Urinary bladder (tissue), 4 donors: ENCODE results near the gene KDM2A. TPM values are rescaled to one million over a fixed set of nuclear protein-coding genes. Genes with fewer than 3 reads are reported as not detected.

Experiments
- DNase-seq: peaks from one replicate; pipeline ENCODE4 v3.0.0-alpha.2; 2015; ENCODE audit errors: extremely low spot score
- H3K27ac ChIP-seq: one replicate; pipeline ENCODE4 v1.5.1; 2013; ENCODE audit warnings: low read depth, mild to moderate bottlenecking, moderate library complexity
- H3K36me3 ChIP-seq: one replicate; pipeline ENCODE4 v1.6.1; 2013; ENCODE audit warnings: mild to moderate bottlenecking, moderate library complexity; ENCODE audit not compliant: insufficient read depth
- H3K4me1 ChIP-seq: one replicate; pipeline ENCODE4 v1.6.1; 2013; ENCODE audit warnings: mild to moderate bottlenecking, moderate library complexity; ENCODE audit not compliant: insufficient read depth
- H3K4me3 ChIP-seq: one replicate; pipeline ENCODE4 v1.5.1; 2013; ENCODE audit warnings: low read depth, low read length
- whole genome bisulfite sequencing: extraction: QIAGEN DNeasy Blood & Tissue Kit; methylation state at CpG from one replicate; pipeline ENCODE4 v1.1.7; 2013; 5-methylcytosine and 5-hydroxymethylcytosine counted together
- polyA plus RNA-seq: library from polyadenylated mRNA; stranded (reverse); fragments of 200-250 nt; gene quantifications from one replicate; pipeline ENCODE4 v1.2.3, GENCODE V29; 2013
- total RNA-seq: library from RNA; depleted of rRNA; stranded (reverse); fragments of >200 nt; gene quantifications from one replicate; pipeline ENCODE4 v1.2.3, GENCODE V29; 2014
- donor health status: healthy with polysubstance abuse.
- donor health status: healthy.

KDM2A gene
- total and polyA plus RNA-seq, 2 donors: 47.8 to 74.8 TPM

DNA sequence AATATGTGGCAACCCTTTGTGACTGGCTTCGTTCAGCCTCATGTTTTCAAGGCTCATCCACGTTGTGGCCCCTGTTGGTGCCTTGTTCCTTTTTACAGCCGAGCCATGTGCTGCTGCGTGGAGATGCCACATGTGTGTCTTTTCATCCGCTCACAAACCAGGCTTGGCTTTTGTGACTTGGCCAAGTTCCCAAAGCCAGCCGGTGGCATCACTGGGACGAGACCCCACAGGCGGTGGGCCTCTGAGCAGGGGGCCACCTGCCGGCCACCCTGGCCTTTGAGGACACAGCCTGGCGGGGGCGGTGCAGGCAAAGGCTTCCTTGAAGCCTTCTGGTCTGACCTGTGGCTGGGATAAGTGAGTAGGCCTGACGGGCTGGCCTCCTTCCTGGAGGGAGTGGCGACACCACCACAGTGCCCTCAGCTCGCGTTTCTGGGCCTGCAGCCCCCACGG is 157.7 kb downstream of the KDM2A start:
- peak overlapping the region; percentile 15 for H3K4me3 ChIP-seq
- 22% methylated on average over 16 of the region's 16 CpGs for WGBS
- peak overlapping the region; percentile 83 for H3K27ac ChIP-seq
- H3K4me1 ChIP-seq: no peaks in the 10 kb centered on the region
- no peak for DNase-seq
- H3K36me3 ChIP-seq: peaks cover 3% of the 10 kb centered on the region

DNA sequence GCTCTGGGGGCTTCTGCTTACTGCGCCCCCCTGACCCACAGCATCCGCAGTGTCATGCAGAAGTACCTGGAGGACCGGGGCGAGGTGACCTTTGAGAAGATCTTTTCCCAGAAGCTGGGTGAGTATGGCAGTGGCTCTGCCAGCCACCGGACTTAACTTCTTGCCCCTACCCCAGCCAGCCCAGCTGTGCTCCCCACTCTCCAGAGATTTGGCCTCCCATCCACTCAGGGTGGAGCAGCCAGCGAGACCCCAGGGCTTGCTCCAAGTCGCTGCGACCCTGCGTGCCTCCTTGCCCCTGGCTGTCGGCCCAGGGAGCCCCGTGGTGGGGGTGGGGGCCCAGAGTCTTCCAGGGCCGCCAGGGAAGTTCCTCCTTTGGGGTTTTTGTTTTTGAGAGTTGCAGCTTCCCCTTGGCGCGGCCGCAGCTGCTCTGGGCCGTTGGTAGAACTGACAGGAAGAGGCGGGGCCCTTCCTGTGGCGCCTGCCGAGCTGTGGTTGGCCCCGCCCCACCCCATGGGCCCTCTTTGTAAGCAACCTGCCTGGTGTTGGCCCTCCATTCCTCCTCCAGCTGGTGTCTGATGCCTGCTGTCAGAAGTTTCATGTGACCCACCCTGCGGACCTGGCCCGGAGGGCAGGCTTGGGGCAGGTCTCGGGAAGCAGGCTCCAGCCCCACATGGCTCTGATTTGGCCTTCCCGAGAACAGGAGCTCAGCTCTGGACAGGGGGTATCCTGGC is 158.3 kb downstream of the KDM2A start:
- Histone ChIP-seq H3K36me3 (peaks cover 4% of the 10 kb centered on the region), H3K4me3 (peak overlapping the region; percentile 15)
- 13% methylated on average over 24 of the region's 24 CpGs for WGBS

DNA sequence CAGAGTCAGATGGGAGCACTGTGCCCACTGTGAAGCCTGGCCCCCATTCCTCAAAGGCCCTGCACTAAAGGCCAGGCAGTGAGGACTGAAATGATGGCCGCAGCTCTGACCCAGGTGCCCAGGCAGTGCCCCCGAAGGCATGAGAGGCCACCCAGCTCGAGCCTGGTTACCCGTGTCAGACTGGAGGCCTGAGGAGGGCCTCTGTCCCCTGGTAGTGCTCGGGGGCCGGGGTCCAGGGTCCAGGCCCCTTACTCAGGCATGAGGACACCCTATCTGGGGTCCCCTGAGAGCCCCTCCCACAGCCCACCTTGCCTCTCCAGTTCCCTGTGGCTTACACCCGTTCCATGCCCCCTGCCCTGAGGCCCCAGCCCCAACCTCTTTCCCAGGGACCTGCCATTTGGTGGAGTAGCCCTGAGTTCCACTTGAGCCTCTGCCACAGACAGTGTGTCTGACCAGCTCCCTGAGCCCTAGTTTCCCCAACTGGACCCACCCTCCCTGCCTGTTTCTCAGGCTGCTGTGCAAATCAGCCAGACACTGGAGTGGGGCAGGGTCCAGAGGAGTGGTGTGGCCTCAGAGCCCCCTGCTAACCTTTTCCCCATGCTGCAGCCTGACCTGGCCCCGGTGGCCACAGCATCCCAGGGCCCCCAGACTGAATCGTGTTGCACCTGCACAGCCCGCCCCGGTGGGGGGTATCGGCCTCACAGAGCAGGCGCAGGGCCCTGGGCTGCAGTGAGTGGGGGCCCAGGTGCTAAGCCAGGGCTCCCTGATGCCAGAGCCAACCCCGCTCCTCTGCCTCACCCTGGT is 159.3 kb downstream of the KDM2A start:
- H3K36me3 ChIP-seq: peaks cover 4% of the 10 kb centered on the region
- 87% methylated on average over 14 of the region's 14 CpGs for WGBS

More for the DNA sequence above, 158.3 kb downstream of the KDM2A start:
- Histone ChIP-seq H3K4me1 (no peaks in the 10 kb centered on the region), H3K27ac (peak overlapping the region; percentile 83)
- DNase-seq: no peak

DNA sequence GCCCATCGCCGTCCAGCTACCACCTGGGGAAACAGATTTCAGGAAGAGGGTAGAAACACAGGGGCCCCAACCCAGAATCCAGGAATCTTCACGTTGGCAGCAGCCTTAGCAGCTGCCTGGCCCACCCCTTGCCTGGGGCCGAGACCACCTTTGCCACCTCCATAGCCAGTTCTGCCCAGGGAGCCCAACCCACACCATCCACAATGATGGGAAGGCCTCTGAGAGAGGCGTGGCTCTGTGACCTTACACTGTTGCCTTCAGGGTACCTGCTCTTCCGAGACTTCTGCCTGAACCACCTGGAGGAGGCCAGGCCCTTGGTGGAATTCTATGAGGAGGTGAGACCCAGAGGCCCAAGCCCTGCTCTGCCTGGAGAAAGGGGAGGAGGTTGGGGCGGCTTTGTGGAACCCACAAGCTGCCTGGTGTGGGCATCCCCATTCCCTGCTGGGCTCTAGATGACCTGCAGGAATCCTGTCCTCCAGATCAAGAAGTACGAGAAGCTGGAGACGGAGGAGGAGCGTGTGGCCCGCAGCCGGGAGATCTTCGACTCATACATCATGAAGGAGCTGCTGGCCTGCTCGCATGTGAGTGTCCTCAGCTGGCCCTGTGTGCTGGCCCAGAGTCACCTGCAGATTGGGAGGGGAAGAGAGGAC is 160.0 kb downstream of the KDM2A start:
- Histone ChIP-seq H3K36me3 (peaks cover 4% of the 10 kb centered on the region), H3K4me3 (no peak overlapping the region), H3K4me1 (no peaks in the 10 kb centered on the region), H3K27ac (no peak overlapping the region)
- no peak for DNase-seq
- WGBS: 91% methylated on average over 14 of the region's 14 CpGs

More for the DNA sequence above, 159.3 kb downstream of the KDM2A start:
- H3K4me1 ChIP-seq: no peaks in the 10 kb centered on the region
- no peak for DNase-seq
- peak overlapping the region; percentile 57 for H3K27ac ChIP-seq
- H3K4me3 ChIP-seq: no peak overlapping the region

DNA sequence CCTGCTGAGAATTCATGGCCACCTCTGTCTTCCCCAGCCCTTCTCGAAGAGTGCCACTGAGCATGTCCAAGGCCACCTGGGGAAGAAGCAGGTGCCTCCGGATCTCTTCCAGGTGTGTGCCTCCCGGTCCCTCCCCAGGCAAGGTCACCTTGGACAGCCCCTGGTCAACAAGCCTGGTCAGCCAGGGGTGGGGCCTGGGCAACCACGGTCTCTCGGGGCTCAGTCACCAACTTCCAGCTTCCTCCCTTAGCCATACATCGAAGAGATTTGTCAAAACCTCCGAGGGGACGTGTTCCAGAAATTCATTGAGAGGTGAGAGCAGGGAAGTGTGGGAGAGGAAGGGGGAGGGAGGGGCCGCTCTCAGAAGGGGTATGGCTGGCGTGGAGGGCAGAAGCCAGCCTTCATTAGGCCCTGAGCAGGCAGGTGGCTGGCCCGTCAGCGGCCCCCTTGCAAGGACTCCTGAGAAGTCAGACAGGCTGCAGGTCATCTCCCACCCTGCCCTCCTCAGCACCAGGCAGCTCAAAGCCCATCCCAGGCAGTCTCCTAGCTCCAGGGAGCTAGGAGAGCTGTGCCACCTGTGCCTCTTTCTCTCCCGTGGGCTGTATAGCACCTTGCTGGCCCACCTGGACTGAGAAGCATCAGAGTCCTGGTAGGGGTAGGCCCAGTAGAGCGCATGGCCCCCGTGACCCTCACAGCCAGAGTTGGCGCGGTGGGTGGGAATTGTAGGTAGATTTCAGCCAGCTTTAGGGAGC is 160.7 kb downstream of the KDM2A start:
- DNase-seq: no peak
- no peaks in the 10 kb centered on the region for H3K4me1 ChIP-seq
- 86% methylated on average over 17 of the region's 17 CpGs for WGBS
- no peak overlapping the region for H3K4me3 ChIP-seq
- no peak overlapping the region for H3K27ac ChIP-seq
- H3K36me3 ChIP-seq: peaks cover 6% of the 10 kb centered on the region

DNA sequence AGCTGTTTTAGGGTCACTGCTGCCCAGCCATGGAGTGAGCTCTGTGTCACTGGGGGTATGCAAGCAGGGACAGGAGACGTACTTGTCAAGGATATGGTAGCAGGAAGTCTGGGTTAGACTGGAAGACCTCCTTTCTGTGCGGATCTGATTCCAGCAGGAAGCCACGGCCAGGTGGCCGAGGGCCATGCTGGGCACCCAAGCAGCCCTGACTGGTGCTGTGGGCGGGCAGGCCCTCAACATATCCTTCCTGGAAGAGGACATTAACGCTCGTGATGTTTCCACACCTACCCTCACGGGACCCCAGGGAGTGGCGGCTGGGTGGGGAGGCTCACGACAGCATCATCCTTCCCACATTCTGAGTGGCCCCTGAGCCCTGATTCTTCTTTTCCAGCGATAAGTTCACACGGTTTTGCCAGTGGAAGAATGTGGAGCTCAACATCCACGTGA is 161.3 kb downstream of the KDM2A start:
- no peak overlapping the region for H3K4me3 ChIP-seq
- H3K36me3 ChIP-seq: peaks cover 10% of the 10 kb centered on the region
- WGBS: 80% methylated on average over 13 of the region's 13 CpGs
- no peaks in the 10 kb centered on the region for H3K4me1 ChIP-seq
- H3K27ac ChIP-seq: no peak overlapping the region
- no peak for DNase-seq

DNA sequence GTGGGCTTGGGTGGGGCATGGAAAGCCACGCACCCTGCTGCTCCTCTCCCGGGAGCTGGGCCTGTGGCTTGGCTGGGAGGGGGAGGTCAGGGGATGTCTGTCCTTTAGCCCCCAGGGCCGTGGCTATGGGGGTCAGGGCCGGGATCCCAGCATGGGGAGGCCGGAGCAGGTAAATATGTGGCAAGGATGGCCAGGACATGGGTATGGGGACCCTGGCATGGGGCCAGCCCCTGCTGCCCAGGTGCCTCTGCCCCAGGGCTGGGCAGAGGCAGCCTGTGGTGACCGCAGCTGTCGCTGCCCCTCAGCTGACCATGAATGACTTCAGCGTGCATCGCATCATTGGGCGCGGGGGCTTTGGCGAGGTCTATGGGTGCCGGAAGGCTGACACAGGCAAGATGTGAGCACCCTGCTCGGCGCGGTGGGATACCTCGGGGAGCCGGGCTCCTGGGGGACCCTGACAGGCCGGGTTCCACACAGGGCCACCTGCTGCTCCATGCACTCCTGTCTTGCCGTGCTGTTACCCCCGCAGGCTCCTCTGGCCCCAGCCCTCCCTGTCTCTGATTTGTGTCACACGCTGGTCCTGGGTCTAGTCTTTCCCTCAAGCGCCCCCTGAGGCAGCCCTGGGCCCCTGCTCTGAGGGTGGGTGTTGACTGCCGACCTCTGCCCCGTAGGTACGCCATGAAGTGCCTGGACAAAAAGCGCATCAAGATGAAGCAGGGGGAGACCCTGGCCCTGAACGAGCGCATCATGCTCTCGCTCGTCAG is 161.9 kb downstream of the KDM2A start:
- 94% methylated on average over 31 of the region's 31 CpGs for WGBS
- Histone ChIP-seq H3K36me3 (peaks cover 14% of the 10 kb centered on the region), H3K4me1 (no peaks in the 10 kb centered on the region), H3K4me3 (no peak overlapping the region), H3K27ac (no peak overlapping the region)
- no peak for DNase-seq

DNA sequence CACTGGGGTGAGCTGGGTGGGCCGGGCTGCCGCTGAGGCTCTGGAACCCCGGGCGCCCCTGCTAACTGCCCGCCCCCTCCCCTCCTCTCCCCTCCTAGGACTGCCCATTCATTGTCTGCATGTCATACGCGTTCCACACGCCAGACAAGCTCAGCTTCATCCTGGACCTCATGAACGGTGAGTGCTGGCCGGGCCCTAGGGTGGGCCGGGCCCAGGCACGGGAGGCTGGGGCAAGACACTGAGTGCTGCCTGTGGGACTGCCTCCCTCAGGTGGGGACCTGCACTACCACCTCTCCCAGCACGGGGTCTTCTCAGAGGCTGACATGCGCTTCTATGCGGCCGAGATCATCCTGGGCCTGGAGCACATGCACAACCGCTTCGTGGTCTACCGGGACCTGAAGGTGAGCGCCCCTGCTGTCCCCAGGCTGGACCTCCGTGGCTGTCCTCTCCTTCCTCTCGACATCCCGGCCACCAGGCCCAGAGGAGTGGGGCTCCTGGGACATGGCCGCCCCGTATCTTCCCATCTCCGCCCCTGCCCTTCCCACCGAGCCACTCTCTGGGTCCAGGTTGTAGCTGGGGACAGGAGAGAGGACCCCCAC is 162.6 kb downstream of the KDM2A start:
- 92% methylated on average over 27 of the region's 27 CpGs for WGBS
- Histone ChIP-seq H3K4me3 (no peak overlapping the region), H3K4me1 (no peaks in the 10 kb centered on the region), H3K36me3 (peaks cover 14% of the 10 kb centered on the region), H3K27ac (no peak overlapping the region)
- DNase-seq: no peak

DNA sequence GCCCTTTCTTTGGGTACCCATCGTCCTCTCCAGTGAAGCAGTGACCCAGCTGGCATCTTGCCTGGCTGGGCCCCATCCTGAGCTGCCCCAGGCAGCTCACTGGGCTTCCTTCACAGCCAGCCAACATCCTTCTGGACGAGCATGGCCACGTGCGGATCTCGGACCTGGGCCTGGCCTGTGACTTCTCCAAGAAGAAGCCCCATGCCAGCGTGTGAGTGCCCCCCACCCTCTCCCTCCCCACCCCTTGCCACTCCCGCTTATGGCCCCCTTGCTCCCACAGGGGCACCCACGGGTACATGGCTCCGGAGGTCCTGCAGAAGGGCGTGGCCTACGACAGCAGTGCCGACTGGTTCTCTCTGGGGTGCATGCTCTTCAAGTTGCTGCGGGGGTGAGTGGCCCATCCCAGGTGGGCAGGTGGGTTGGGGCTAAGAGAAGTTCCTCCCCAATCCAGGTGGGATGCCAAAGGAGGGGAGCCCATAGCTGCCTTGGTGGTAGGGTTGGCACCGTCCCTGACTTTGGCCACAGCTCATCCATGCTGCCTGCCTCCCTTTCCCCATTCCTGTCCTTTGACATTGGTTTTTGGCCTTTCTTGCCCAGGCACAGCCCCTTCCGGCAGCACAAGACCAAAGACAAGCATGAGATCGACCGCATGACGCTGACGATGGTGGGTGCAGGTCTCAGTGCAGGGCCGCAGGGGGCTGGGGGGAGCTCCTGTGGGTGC is 163.3 kb downstream of the KDM2A start:
- Histone ChIP-seq H3K27ac (no peak overlapping the region), H3K4me3 (no peak overlapping the region), H3K4me1 (no peaks in the 10 kb centered on the region), H3K36me3 (peaks cover 14% of the 10 kb centered on the region)
- DNase-seq: no peak
- WGBS: 90% methylated on average over 20 of the region's 20 CpGs

DNA sequence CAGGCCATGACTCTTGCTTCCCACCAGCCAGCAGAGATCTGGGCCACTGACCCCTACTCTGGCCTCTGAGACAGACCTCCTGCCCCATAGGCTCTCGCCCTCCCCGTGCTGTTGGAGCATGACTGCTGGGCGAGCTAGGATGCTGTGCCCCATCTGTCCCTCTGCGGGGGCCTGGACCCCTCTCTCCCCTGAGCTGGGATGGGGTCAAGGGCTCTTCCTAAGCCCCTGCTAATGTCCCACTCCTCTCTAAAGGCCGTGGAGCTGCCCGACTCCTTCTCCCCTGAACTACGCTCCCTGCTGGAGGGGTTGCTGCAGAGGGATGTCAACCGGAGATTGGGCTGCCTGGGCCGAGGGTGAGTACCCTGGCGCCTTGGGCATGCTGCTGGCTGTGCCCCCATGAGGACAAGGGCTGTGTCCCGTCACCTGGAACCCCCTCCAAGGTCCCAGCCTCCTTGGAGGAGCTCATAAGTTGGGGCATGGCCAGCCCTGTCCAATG is 163.9 kb downstream of the KDM2A start:
- WGBS: 92% methylated on average over 11 of the region's 11 CpGs
- H3K4me3 ChIP-seq: no peak overlapping the region
- DNase-seq: no peak
- peaks cover 14% of the 10 kb centered on the region for H3K36me3 ChIP-seq
- no peak overlapping the region for H3K27ac ChIP-seq
- H3K4me1 ChIP-seq: no peaks in the 10 kb centered on the region

DNA sequence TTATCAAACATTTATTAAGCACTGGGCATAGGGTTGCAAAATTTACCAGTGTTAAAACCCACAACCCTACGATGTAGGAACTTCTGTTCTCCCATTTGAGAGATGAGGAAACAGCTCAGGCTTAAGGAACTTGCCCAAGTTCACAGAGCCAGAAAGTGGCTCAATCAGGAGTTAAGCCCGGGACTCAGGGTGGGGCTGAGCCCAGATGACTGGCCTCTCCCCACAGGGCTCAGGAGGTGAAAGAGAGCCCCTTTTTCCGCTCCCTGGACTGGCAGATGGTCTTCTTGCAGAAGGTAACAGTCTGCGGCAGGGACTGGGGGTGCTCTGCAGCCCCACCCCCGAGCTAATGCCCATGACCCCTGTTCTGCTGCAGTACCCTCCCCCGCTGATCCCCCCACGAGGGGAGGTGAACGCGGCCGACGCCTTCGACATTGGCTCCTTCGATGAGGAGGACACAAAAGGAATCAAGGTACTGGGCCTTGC is 164.5 kb downstream of the KDM2A start:
- peaks cover 14% of the 10 kb centered on the region for H3K36me3 ChIP-seq
- H3K27ac ChIP-seq: no peak overlapping the region
- H3K4me1 ChIP-seq: no peaks in the 10 kb centered on the region
- 86% methylated on average over 13 of the region's 13 CpGs for WGBS
- H3K4me3 ChIP-seq: no peak overlapping the region
- DNase-seq: no peak
